GM23338 (cell line): ENCODE measurements around the gene ATXN7L1. TPM values are rescaled to one million over a fixed set of nuclear protein-coding genes. Genes with fewer than 3 reads are reported as not detected.

Experiments
- ATAC-seq: fragments of 200-7000 bp; cut with Tn5 transposase; 3 replicates; pipeline ENCODE4 v1.9.1; 2020
- DNase-seq: peaks from one replicate; pipeline ENCODE4 v3.0.0-alpha.2; 2015; ENCODE audit warnings: low spot score
- H2AFZ ChIP-seq: fragments of 200-600 bp; sonication (generic); 2 replicates; pipeline ENCODE4 v1.8.0; 2016; ENCODE audit warnings: antibody characterized with exemption, mild to moderate bottlenecking, moderate library complexity
- H3F3A ChIP-seq: fragments of 200-600 bp; sonication (generic); replicated peaks from 2 replicates; pipeline ENCODE4 v1.8.0; 2017; ENCODE audit warnings: antibody characterized with exemption, mixed run types, low read depth
- H3K27ac ChIP-seq: fragments of 200-600 bp; sonication (generic); 2 replicates; pipeline ENCODE4 v1.6.1; 2016; ENCODE audit warnings: low read depth
- H3K27me3 ChIP-seq: fragments of 200-600 bp; sonication (generic); 2 replicates; pipeline ENCODE4 v1.8.0; 2016; ENCODE audit warnings: mild to moderate bottlenecking, mixed run types, moderate library complexity; ENCODE audit not compliant: insufficient read depth
- H3K36me3 ChIP-seq: fragments of 200-600 bp; sonication (generic); 2 replicates; pipeline ENCODE4 v1.8.0; 2016; ENCODE audit warnings: mild to moderate bottlenecking; ENCODE audit not compliant: insufficient read depth
- H3K4me1 ChIP-seq: fragments of 200-600 bp; sonication (generic); 2 replicates; pipeline ENCODE4 v1.8.0; 2016; ENCODE audit warnings: mild to moderate bottlenecking, moderate library complexity; ENCODE audit not compliant: insufficient read depth
- H3K4me2 ChIP-seq: fragments of 200-600 bp; sonication (generic); 2 replicates; pipeline ENCODE4 v1.7.1; 2017; ENCODE audit warnings: mixed run types
- H3K4me3 ChIP-seq: fragments of 200-600 bp; sonication (generic); 2 replicates; pipeline ENCODE4 v1.6.1; 2016; ENCODE audit warnings: mixed run types
- H3K79me2 ChIP-seq: fragments of 200-600 bp; sonication (generic); replicated peaks from 2 replicates; pipeline ENCODE4 v1.8.0; 2017; ENCODE audit warnings: mild to moderate bottlenecking; ENCODE audit not compliant: insufficient read depth
- H3K9me2 ChIP-seq: fragments of 200-600 bp; sonication (generic); 2 replicates; pipeline ENCODE4 v1.8.0; 2017; ENCODE audit not compliant: insufficient read depth
- H4K20me1 ChIP-seq: fragments of 200-600 bp; sonication (generic); replicated peaks from 2 replicates; pipeline ENCODE4 v1.8.0; 2017; ENCODE audit warnings: mild to moderate bottlenecking; ENCODE audit not compliant: insufficient read depth
- H3K27ac Mint-ChIP-seq: 2 replicates; pipeline ENCODE4 v1.8.0; 2020; ENCODE audit warnings: inconsistent platforms, mild to moderate bottlenecking, moderate library complexity, mixed read lengths
- H3K27me3 Mint-ChIP-seq: 3 replicates; pipeline ENCODE4 v1.8.0; 2022; ENCODE audit warnings: low read depth, mild to moderate bottlenecking, moderate library complexity, mixed read lengths, inconsistent platforms; ENCODE audit not compliant: insufficient read depth, poor library complexity
- H3K36me3 Mint-ChIP-seq: 3 replicates; pipeline ENCODE4 v1.8.0; 2021; ENCODE audit warnings: low read depth, mild to moderate bottlenecking, inconsistent platforms, moderate library complexity, mixed read lengths
- H3K4me1 Mint-ChIP-seq: 3 replicates; pipeline ENCODE4 v1.8.0; 2020; ENCODE audit warnings: mild to moderate bottlenecking, inconsistent platforms, mixed read lengths
- H3K4me3 Mint-ChIP-seq: 3 replicates; pipeline ENCODE4 v1.8.0; 2021; ENCODE audit warnings: moderate library complexity, mild to moderate bottlenecking, inconsistent platforms, mixed read lengths
- H3K9me3 Mint-ChIP-seq: 3 replicates; pipeline ENCODE4 v1.8.0; 2020; ENCODE audit warnings: moderate library complexity, mild to moderate bottlenecking, inconsistent platforms, mixed read lengths
- CREB1 ChIP-seq: fragments of 250-450 bp; sonication (Bioruptor Pico); IDR thresholded peaks from 2 replicates; pipeline ENCODE4 v1.5.0; 2020; ENCODE audit warnings: low read depth, mild to moderate bottlenecking, moderate library complexity
- CTCF ChIP-seq, 2 experiments: fragments of 200-600 bp in 1 of 2; sonication (generic) in 1 of 2; conservative IDR thresholded peaks; 2 replicates each; pipeline versions ENCODE4 v1.5.1 to v1.6.1; 2016 to 2017; ENCODE audit warnings: antibody characterized with exemption in 2 of 2, low read depth in 2 of 2, mild to moderate bottlenecking in 2 of 2, moderate library complexity in 1 of 2
- ETS1 ChIP-seq: IDR thresholded peaks from 2 replicates; pipeline ENCODE4 v1.6.1; 2016; ENCODE audit warnings: antibody characterized with exemption
- EZH2 ChIP-seq: fragments of 200-600 bp; sonication (generic); IDR thresholded peaks from one replicate; pipeline ENCODE4 v1.8.0; 2017; ENCODE audit warnings: antibody characterized with exemption, mild to moderate bottlenecking, low read depth; ENCODE audit not compliant: unreplicated experiment
- EZH2phosphoT487 ChIP-seq: fragments of 200-600 bp; sonication (generic); IDR thresholded peaks from one replicate; pipeline ENCODE4 v1.8.1; 2018; ENCODE audit warnings: antibody characterized with exemption; ENCODE audit not compliant: unreplicated experiment
- JUNB ChIP-seq: IDR thresholded peaks from one replicate; pipeline ENCODE4 v1.6.1; 2016; ENCODE audit warnings: antibody characterized with exemption; ENCODE audit not compliant: unreplicated experiment
- NANOG ChIP-seq: IDR thresholded peaks from 2 replicates; pipeline ENCODE4 v1.6.1; 2016; ENCODE audit warnings: antibody characterized with exemption, borderline replicate concordance
- POLR2AphosphoS5 ChIP-seq: IDR thresholded peaks from 2 replicates; pipeline ENCODE4 v1.6.1; 2016; ENCODE audit warnings: antibody characterized with exemption, low read depth
- REST ChIP-seq: IDR thresholded peaks from one replicate; pipeline ENCODE4 v1.6.1; 2018; ENCODE audit warnings: antibody characterized with exemption; ENCODE audit not compliant: unreplicated experiment
- STAT1 ChIP-seq: IDR thresholded peaks from one replicate; pipeline ENCODE4 v1.6.1; 2016; ENCODE audit warnings: antibody characterized with exemption; ENCODE audit not compliant: unreplicated experiment
- ZNF114 ChIP-seq: fragments of 250-450 bp; sonication (Bioruptor Pico); IDR thresholded peaks from 2 replicates; pipeline ENCODE4 v1.5.0; 2020; ENCODE audit warnings: mild to moderate bottlenecking, moderate library complexity
- ZNF331 ChIP-seq: fragments of 250-450 bp; sonication (Bioruptor Pico); IDR thresholded peaks from 2 replicates; pipeline ENCODE4 v1.5.0; 2020; ENCODE audit warnings: low read depth, mild to moderate bottlenecking, moderate library complexity
- ZNF462 ChIP-seq: fragments of 250-450 bp; sonication (Bioruptor Pico); IDR thresholded peaks from 2 replicates; pipeline ENCODE4 v1.5.0; 2020; ENCODE audit warnings: mild to moderate bottlenecking, moderate library complexity
- polyA plus RNA-seq: library from polyadenylated mRNA; unstranded; fragments of >200 nt; fragmentation: Nextera tagmentation; extraction: Ambion mirVana; gene quantifications from 2 replicates; pipeline ENCODE4 v1.2.1, GENCODE V29; 2016
- total RNA-seq: library from RNA; depleted of rRNA; stranded (reverse); fragments of >200 nt; shearing (Covaris generic); gene quantifications from 2 replicates; pipeline ENCODE4 v1.2.3, GENCODE V29; 2014

The ATXN7L1 gene
- total and polyA plus RNA-seq, 2 experiments from 2014 or later: 22.8 to 29.8 TPM

- TF ChIP-seq STAT1: no peak
- no peak for TF ChIP-seq JUNB
- no peak for TF ChIP-seq ZNF462 (CRISPR knock-in tag)
- TF ChIP-seq REST: no peak
- TF ChIP-seq EZH2: no peak
- TF ChIP-seq POLR2AphosphoS5: no peak
- no peak for TF ChIP-seq ZNF331 (CRISPR knock-in tag)
- no peak for TF ChIP-seq ZNF114 (CRISPR knock-in tag)
- TF ChIP-seq ETS1: no peak
- TF ChIP-seq CREB1: no peak
- TF ChIP-seq NANOG: no peak
- TF ChIP-seq CTCF (conservative IDR thresholded peaks at IDR 0.05; ENCODE audit: low read depth in 2 of 2): no peak
- no peak for TF ChIP-seq EZH2phosphoT487
- H2AFZ ChIP-seq: no peak overlapping the region
- no peaks in the 10 kb centered on the region for H3K27me3 ChIP-seq
- H3K36me3 ChIP-seq: no peaks in the 10 kb centered on the region
- H3F3A ChIP-seq: peaks cover 18% of the 10 kb centered on the region
- Mint-ChIP-seq H3K4me1 (peaks cover 59% of the 10 kb centered on the region), H3K9me3 (no peaks in the 10 kb centered on the region), H3K36me3 (peaks cover 10% of the 10 kb centered on the region; the same call in 2 of the 3 replicates), H3K27ac (peak overlapping the region; percentile 72), H3K27me3 (peaks cover 9% of the 10 kb centered on the region), H3K4me3 (no peak overlapping the region)
- H3K9me2 ChIP-seq: no peaks in the 10 kb centered on the region
- H3K4me2 ChIP-seq: no peak overlapping the region
- no peaks in the 10 kb centered on the region for H3K79me2 ChIP-seq
- no peaks in the 10 kb centered on the region for H4K20me1 ChIP-seq
- ATAC-seq: no peak
- H3K4me3 ChIP-seq: no peak overlapping the region
- peak overlapping the region; percentile 98 for H3K27ac ChIP-seq
- peaks cover 57% of the 10 kb centered on the region for H3K4me1 ChIP-seq
- DNase-seq: no peak
Observed at GRCh38 chr7:105698531-105698930, 177.9 kb downstream of the ATXN7L1 start.
